Activated CD8-positive, alpha-beta memory T cell treated with anti-CD3 and anti-CD28 coated beads, Interleukin-2, amount 50 U/mL, for 48 hours (primary cell): ENCODE data around the gene TPPP.

Experiments used
- DNase-seq: peaks from one replicate; pipeline ENCODE4 v3.0.0-alpha.2; 2020

TPPP gene

DNA sequence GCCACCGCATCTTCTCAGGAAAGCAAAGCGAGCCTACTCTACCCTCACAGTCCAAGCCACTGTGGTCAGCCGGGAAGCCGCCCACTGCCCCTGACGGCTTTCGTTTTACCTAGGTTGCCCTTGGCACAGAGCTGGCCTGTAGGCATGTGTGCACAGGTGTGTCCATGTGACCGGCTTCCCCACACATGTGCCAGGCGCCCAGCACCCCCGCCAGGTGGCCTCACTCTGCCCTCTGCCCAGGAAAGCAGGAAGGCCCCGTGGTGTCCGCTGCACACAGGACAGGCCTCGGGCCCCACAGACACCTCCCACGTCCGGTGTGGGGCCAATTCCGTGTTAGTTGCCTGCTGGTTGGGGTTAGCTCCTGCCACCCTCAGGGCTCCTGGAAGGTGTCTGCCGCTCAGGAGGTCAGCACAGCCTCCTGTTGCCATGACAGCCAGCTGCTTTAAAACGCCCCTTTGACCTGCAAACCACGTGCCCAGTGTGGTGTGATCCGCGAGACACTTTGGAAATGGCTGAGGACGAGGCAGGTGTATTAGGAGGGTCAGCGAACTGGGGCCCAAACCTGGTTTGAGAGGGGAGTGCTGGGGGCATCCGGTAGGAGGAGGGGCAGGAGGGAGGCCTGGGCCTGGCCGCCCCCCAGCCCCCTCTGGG, 28.7 kb downstream of the TPPP start:
- DNase-seq: no peak

DNA sequence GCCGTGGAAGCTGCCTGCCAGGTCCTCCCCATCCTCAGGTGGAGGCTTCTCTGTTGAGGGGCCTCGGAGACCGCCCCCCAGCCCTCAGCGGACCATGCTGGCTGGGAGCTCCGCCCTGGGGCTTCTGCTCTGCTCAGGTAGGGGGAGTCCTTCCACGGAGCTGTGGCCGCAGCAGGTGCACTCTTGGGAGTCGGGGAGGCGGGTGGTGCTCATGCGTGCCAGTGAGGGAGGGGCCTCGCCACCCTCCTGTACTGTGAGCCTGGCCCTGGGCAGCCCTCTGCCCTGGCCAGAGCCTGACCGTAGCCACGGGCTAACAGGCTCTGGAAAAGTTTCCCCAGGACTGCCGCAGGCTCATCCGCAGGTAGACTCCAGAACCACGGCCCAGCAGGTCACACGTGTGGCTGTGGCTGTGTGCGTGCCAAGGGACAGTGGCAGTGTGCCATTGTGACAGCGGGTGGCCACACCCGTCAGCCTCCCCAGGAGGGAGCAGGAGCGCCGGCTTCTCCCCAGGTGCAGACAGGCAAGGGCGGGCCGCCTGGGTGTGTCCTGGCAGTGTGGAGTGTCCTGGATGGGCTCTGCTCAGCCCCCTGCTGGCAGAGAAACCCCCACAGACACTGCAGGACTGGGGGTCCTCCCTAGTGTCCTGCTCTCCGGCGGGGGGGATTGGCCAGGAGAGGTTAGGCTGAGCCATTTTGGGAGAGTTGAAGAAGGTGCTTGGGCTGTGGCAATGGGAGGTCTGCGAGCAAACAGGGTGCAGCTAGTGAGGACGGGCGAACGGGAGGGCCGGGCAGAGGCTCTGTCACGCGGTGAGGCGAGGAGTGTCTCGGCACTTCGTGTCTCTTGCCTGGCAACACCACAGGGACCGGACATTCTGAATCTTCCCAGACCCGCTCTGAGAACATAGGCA, 29.5 kb downstream of the TPPP start:
- no peak for DNase-seq

DNA sequence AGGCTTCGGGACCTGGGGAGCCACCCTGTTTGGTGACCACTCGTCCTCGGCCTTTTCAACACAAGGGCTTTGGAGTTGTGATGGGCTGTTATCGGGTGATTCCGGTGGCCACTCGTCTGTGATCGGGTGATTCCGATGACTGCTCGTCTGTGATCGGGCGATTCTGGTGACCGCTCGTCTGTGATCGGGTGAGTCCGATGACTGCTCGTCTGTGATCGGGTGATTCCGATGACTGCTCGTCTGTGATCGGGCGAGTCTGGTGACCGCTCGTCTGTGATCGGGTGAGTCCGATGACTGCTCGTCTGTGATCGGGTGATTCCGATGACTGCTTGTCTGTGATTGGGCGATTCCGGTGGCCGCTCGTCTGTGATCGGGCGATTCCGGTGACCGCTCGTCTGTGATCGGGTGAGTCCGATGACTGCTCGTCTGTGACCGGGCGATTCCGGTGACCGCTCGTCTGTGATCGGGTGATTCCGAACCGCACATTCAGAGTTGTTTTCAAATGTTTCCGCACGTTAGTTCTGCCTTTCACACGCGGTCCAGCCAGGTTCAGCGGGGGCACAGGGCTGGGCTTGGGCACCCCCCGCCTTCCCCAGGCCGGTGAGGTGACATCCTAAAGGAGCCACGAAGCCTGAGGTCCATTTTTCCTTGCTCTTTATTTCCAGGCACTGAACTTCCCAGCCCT, 30.3 kb downstream of the TPPP start:
- DNase-seq: no peak

DNA sequence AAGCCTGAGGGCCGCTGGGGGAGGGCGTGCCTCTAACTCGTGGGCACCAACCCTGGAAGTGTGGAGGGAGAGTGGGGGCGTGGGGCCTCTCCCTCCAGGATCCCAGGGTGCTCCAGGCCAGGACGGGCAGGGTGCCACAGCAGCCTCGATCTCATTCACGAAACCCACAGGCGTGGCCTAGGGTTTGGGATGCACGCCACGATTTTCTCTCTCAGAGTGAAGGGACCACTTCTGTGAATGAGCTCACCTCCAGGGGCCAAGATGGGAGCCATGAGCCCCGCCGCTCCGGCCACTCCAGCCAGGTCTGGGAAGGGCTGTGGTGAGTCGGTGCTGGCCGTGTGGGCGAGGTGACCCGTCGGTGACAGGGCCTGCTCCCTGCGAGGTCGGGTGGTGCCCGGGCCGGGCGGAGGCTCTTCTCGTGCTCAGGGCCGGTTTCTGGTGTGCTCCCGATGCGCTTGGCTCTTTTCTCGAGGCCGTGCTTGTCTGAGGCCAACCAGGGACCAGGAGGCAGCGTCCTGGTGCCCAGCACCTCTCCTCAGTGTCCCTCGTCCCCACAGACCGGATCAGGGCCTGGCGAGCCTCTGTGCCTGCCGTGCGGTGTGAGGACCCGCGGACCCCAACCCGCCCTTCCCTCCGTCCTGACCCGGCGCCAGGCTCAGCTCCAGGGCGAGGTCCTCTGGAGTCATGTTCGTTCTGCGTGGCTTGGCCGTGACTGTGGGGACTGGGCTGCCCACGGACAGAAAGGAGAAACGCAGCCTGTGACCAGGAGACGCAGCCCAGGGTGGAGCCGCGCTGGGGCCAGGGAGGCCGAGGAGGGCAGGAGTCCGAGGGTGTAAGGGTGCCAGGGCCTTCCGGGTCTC, 31.0 kb downstream of the TPPP start:
- DNase-seq: no peak

DNA sequence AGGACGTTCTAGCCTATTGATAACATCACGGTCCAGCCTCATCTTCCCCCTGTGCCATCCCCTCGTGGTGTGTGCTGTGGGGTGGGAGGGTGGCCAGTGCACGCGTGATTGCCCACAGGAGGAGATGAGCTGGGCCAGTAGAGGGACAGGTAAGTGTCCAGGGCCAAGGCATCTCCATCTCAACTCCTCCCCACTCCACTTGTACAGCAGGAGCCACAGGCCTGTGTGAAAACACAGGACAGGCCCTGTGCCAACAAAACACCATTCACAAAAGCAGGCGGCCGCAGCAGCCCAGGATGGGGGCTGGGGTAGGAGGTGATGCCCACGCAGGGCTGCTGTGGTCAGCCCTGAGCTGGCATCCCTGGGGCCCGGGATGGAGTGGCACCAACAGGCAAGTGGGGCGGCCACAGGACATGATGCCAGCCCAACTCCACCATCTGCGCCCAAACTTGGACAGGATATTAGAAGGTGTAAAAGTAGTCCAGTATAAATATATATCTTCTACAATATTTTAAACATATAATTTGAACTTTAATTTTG, 32.6 kb downstream of the TPPP start:
- no peak for DNase-seq

DNA sequence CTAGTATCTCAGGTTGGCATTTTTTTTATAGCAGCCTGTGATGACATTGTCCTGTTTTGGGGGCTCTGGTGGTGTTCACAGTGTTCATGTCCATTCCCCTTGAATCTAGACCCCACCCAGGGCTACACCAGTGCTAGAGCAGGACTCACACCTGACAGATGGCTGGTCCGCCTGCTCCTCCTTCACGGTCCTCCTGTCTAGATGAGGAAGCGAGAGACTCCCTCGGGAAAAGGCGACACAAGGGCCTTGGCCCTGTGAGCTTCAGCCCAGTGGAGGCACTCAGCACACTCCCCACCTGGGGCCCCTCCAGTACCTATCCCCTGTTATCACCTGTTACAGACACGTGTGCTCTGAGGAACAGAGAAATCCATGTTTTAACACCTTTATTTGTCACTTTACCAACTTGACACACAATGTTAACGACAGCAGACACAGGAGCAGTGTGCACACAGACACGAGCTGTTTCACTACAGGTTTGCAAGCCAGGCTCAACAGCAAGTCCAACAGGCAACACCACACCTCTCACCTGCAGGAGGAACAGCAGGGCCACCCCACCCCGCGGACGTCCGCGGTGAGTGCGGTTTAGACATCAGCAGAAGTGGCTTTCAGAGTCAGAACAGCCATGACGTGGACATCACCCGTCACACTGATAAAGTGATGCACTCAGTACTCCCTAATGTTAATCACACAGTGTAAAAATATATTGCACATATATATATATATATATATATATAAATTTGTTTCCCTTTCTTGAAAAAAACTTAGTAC, 33.5 kb downstream of the TPPP start:
- no peak for DNase-seq

DNA sequence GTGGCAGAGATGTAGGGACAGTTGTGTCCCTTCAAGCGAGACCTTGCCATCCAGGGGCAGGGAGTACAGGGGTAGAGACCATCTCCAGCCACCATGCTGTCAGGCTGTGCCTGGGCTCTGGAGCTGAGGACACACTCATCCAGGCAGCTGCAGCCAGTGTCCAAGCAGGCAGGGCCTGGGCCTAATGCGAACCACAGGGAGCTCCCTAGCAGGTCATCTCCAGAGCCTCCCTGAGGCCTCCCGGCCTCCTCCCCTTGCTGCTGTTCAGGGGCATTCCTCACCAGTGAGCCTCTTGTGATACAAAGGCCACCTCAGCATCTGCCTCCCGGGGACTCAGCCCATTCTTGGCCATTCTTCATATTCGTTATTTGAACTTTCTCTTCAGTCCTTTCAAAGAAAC, 35.0 kb downstream of the TPPP start:
- DNase-seq: no peak

DNA sequence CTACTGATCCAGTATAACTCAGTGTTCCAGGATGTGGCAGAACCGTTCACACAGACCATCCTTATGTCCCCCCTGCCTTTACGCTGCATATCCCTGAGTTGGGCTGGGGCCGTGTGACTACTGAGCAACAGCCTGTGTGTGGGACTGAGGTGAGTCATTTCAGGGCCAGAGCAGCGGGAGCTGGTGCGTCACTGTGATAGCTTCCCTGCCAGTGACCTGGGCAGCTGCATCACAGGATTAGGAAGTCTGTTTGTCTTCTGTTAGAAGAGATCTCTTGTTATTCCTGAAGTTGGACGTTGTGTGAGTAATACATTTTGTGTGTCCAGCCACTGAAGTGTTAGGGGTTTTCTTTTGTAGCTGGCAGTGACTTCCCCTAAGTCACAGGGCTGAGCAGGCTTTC, 35.6 kb downstream of the TPPP start:
- DNase-seq: no peak

DNA sequence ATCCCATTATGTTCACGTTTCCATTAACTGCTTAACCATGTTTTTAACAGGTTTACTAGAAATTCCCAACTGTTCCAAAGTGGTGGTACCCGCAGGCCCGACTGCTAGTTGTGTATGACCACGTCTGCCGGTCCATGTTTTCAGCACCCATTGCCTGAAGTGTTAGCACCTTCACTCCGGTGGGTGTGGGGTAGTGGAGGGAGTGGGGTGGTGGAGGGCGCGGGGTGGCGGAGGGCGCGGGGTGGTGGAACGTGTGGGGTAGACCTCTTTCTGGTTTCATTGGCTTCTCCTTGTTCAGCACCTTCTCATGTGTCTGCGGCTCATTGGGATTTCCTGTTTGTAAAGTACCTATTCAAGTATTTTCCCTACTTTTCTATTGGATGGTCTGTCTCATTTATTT, 37.7 kb downstream of the TPPP start:
- DNase-seq: no peak

DNA sequence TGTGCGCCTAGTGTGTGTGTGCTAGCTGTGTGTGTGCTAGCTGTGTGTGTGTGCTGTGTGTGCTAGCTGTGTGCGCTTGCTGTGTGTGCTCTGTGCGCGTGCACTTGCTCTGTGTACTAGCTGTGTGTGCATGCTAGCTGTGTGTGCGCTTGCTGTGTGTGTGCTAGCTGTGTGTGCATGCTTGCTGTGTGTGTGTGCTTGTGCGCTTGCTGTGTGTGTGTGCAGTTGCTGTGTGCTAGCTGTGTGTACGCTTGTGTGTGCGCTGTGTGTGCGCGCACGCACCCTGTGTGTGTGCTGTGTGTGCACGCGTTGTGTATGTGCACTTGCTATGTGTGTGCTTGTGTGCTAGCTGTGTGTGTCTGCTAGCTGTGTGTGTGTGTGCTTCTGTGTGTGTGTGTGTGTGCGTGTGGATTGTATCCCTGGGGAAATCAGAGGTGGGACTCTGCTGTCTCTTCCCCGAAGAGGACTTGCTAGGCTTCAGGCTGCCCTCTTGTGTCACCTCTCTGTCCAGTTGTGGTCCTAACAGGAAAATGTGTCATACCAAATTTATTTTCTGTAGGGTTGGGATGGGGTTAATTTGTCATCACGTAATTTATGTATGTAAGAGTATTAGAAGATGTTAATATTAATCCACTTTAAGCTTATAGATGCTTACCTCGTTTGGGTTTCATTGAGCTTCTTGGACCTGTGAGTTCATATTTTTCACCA, 38.9 kb downstream of the TPPP start:
- no peak for DNase-seq

DNA sequence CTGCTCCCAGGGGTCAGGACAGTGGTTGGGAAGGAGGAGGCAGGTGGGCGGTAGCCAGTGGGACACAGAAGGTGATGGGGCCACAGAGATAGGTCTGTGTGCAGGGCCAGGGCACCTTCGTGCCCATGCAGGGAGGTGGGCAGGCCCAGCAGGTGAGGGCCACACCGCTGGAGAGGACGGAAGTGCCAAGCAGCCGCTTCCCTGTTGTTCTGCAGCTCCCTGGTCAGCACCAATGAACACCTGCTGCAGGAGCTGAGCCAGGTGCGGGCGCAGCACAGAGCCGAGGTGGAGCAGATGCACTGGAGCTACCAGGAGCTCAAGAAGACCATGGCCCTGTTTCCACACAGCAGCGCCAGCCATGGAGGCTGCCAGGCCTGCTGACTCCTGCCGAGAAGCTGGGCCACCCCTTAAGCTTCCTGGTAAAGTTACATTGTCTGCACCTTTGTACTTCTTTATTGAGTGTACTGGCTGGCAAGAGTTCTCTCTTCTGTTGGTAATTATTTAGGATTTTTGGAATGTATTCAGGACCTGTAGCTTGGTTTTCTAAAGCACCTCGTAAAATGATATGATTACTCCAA, 40.3 kb downstream of the TPPP start:
- DNase-seq: no peak

DNA sequence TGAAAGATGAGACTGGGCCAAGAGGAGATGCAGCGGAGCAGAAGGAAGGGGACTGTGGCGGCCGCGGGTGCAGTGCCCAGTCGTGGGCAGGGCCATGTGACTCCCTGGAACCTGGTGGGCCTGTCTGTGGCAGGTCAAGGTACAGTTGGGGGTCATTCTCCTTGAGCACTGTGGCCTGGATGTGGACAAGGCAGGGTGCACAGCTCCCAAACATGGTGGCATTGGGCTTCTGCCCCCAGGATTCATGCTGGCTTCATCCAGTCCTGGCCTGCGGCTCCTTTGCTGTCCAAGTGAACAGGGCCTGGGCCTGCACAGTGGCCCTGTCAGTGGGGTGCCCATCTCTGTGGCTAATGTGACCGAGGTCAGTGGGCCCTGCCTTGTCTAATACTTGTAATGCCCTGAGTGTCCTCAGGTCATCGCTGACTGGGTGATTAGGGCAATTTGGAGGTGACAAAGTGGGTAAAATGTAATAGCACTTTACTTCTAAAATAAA, 41.1 kb downstream of the TPPP start:
- DNase-seq: no peak

DNA sequence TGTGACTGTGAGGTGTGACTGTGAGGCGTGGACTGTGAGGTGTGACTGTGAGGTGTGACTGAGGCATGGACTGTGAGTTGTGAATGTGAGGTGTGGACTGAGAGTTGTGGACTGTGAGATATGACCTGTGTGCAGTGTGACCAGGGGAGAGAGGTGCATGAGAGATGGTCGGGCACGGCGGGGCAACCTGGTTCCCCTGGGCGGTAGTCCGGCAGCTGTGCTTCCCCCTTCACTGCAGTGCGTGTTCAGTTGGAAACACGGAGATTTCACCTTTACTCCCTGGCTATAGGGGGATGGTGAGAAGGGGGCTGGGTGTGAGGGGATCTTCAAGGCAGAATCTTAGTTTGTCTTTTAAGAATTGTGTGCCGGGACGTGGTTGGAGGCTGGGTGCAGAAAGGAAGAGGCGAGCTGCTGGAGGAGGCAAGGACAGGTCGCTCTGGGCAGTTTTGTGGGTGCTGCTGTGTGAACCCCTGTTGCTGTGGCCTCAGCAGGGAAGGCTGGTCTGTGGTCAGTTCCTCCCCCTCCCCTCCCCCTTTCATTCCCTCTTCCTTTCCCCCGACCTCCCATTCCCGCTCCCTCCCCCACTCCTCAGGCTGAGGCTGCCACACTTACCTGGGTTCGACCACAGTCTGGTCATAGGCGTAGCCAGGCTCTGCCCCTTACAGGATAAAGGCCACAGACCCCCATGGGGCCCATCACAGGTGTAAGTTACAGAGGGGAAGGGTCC, 41.7 kb downstream of the TPPP start:
- no peak for DNase-seq

DNA sequence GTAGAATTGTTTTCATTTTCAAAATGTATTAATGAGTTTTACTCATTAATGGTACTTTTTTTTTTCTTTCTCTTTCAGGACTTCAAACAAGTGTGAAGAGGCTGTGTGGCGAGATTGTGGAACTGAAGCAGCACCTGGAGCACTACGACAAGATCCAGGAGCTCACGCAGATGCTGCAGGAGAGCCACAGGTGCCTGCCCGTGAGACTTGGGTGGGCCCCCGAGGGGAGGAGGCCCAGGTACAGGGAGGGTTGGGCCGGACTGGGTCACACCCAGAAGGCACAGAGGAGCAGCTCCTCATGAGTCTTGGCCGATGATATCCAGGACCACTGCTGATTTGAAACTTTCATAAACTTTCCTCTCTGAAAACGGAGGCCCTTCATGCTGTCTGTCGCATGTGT, 45.4 kb downstream of the TPPP start:
- no peak for DNase-seq

DNA sequence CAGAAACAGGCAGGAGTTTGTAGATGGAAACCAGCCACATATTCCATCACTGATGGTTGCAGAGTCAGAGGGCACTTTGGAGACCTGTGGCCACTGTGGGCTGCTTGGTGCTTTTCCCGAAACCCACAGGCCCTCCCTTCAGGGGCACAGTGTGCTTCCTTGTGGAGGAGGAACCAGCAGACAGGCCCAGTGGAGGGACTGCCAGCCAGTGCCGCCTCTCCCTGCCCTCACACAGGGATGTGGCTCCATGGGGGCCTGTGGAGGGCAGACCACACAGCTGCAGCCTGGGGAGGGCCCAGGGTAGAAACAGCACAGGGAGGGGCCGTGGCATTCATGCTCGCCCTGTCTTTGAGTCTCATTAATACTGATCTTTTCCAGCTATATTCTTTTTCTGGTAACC, 45.8 kb downstream of the TPPP start:
- no peak for DNase-seq

DNA sequence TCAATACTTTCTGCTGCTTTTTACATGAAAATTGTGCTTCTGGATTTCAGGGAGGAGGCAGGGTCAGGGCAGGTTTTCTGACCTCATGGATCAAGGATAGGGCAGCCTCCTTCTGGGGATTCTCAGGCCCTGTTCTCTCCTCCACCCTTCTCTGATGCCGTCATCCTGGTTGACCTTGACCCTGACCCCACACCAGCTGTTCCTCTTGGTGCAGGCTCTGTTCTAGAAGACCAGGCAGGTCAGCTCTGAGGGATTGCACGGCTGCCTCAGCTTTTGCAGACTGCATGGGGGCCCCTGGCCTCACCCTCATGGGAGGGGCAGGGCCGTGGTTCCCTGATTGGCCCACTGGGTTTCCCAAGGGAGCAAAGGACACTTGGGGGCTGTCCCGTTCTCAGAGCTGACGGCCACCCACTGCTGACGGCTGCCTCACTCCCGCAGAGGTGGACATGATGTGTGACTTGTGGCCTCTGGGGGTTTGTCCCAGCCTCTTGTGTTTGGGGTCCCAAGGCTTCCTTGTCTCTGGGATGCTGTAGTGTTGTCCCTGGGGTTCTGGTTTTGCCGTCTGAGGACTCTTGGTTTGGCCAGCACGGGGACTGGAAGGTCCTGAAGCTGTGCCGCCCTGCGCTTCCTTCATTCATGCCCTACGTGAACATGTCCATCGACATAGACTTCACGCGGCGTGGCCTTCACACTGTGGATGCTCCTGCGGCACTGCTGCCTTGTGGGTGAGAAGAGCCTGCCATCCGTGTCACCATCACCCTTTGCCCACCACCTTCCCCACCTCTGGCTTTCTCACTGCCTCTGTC, 46.6 kb downstream of the TPPP start:
- DNase-seq: no peak

DNA sequence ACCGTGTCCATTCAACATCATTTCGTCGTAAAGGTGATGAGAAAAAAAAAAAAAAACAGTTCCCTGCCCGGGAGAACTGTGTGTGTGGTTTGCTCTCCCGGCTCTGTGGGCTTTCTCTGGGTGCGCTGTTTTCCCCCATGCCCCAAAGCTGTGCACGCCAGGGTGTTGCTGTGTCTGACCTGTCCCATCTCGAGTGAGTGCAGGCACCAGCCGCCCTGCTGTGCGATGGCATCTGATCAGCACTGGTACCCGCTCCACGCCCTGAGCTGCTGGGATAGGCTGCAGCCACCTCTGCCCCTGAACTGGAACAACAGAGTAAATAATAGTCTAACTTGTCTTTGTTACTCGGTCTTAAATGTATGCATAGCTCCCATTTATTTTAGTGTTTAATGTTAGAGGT, 47.7 kb downstream of the TPPP start:
- no peak for DNase-seq

DNA sequence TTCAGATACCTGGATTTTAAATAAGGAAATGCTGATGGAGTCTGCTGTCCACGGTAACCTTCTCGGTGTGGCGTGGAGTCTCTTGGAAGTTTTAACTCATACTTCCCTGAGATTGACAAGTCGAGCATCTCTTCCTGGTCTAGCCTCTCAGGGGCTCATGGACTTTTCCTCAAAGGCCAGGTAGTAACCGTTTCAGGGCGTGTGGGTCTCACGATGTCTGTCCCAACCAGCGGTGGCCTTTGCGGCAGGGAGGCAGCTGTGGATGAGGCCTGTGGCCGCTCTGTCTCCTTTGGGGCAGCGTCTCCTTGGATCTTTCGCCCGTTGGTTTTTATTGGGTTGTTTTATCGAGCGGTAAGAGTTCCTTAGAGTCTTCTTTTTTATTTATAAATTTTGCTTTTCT, 48.2 kb downstream of the TPPP start:
- DNase-seq: no peak

DNA sequence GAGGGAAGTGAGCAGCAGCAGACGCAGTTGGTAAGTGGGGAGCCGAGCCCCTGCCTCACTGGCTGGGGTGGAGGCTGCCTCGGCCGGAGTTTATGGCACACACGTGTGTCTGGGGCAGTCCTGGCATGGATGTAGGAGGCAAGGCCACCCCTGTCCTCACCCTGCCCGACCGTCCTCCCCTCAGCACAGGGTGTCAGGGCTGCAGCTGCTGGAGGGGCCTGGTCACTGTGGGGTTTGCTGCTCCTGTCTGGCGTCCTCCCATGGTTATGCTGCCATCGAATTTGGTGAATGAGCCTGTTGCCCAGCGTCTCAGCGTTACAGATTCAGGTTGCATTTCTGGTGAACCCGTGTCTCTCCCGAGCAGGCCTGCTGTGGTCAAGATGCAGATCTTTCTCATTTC, 48.6 kb downstream of the TPPP start:
- no peak for DNase-seq
